K562 (cell line): ENCODE data around the gene ZNF689. TPM values are rescaled to one million over a fixed set of nuclear protein-coding genes. Genes with fewer than 3 reads are reported as not detected.
A peak's percentile ranks its signal among the peaks of the same experiment; 100 is the strongest.

Experiments used
- ATAC-seq: fragments of 200-7000 bp; cut with Tn5 transposase; 3 replicates; pipeline ENCODE4 v1.9.1; 2020; ENCODE audit warnings: moderate library complexity
- BruUV-seq: library from RNA; stranded (reverse); fragments of 400-500 nt; replicated peaks from 2 replicates; lab custom pipeline; 2021; lab: Mats Ljungman, UMichigan
- CTCF ChIA-PET: fragments of 300-600 bp; formaldehyde crosslinking; extraction: SDS; loops from one replicate; lab custom pipeline; 2021; ENCODE audit warnings: low intra/inter-chr PET ratio; lab: Yijun Ruan, JAX
- POLR2A ChIA-PET: fragments of 300-600, 350-650 bp; sonication (Branson Sonifier 250); formaldehyde crosslinking; extraction: SDS; loops from one replicate; lab custom pipeline; 2021; ENCODE audit warnings: antibody characterized with exemption, inconsistent platforms; lab: Yijun Ruan, JAX
- DNase-seq, 4 experiments: peaks; one replicate each; pipeline versions ENCODE4 v3.0.0 to v3.0.0-alpha.2; 2011 to 2018; ENCODE audit warnings: low spot score in 3 of 4, mixed read lengths in 3 of 4; ENCODE audit errors: extremely low read depth in 1 of 4
- FAIRE-seq: peaks from 2 replicates; lab custom pipeline; 2011; peaks lifted over from hg19 to GRCh38; lab: Jason Lieb, UNC
- H2AFZ ChIP-seq: 2 replicates; pipeline ENCODE4 v1.6.0; 2011; ENCODE audit warnings: low read depth, low read length, control low read depth, inconsistent platforms
- H3K27ac ChIP-seq: fragments of 200-600 bp; 3 replicates; pipeline ENCODE4 v1.8.0; 2011; ENCODE audit warnings: low read depth, mild to moderate bottlenecking, control low read depth, inconsistent platforms, low read length, moderate library complexity, mixed read lengths; ENCODE audit errors: extremely low read depth
- H3K27me3 ChIP-seq, 2 experiments: fragments of 300-600 bp in 1 of 2; 2 replicates in 1 of 2; 3 replicates in 1 of 2; pipeline versions ENCODE4 v1.6.0 to v1.8.0; 2011; ENCODE audit warnings: inconsistent platforms in 2 of 2, low read length in 2 of 2, mild to moderate bottlenecking in 1 of 2, mixed read lengths in 1 of 2, moderate library complexity in 1 of 2; ENCODE audit not compliant: control insufficient read depth in 2 of 2, insufficient read depth in 2 of 2
- H3K36me3 ChIP-seq: fragments of 300-600 bp; 3 replicates; pipeline ENCODE4 v1.8.0; 2011; ENCODE audit warnings: mild to moderate bottlenecking, low read length, inconsistent platforms; ENCODE audit not compliant: control insufficient read depth, insufficient read depth
- H3K4me1 ChIP-seq, 2 experiments: fragments of 200-600 bp in 1 of 2; replicated peaks in 1 of 2; 2 replicates in 1 of 2; 3 replicates in 1 of 2; pipeline versions ENCODE4 v1.5.1 to v1.8.0; 2011; ENCODE audit warnings: inconsistent platforms in 2 of 2, low read length in 2 of 2, mild to moderate bottlenecking in 1 of 2, mixed read lengths in 1 of 2, moderate library complexity in 1 of 2; ENCODE audit not compliant: control insufficient read depth in 2 of 2, insufficient read depth in 2 of 2
- H3K4me2 ChIP-seq: 2 replicates; pipeline ENCODE4 v1.6.1; 2011; ENCODE audit warnings: low read length, control low read depth, inconsistent platforms, mixed read lengths; ENCODE audit not compliant: insufficient read depth
- H3K4me3 ChIP-seq: fragments of 200-600 bp; sonication (generic), shearing (Covaris generic); 2 replicates; pipeline ENCODE4 v1.5.1; 2016; ENCODE audit warnings: control low read depth, inconsistent platforms
- H3K79me2 ChIP-seq: fragments of 200-600 bp; 3 replicates; pipeline ENCODE4 v1.8.0; 2011; ENCODE audit warnings: low read length, inconsistent platforms; ENCODE audit not compliant: control insufficient read depth, insufficient read depth
- H3K9ac ChIP-seq, 2 experiments: 2 replicates each; pipeline versions ENCODE4 v1.6.0 to v1.6.1; 2011; ENCODE audit warnings: low read depth in 2 of 2, low read length in 2 of 2, control low read depth in 1 of 2, inconsistent platforms in 1 of 2, mild to moderate bottlenecking in 1 of 2, mixed read lengths in 1 of 2; ENCODE audit not compliant: insufficient read depth in 1 of 2
- H3K9me1 ChIP-seq: one replicate; pipeline ENCODE4 v1.6.0; 2011; ENCODE audit warnings: inconsistent platforms, mild to moderate bottlenecking, low read length, moderate library complexity; ENCODE audit not compliant: control insufficient read depth, insufficient read depth
- H3K9me3 ChIP-seq: replicated peaks from 2 replicates; pipeline ENCODE4 v1.5.1; 2011; ENCODE audit warnings: low read depth, low read length, inconsistent platforms; ENCODE audit not compliant: control insufficient read depth, insufficient read depth
- H4K20me1 ChIP-seq: replicated peaks from 2 replicates; pipeline ENCODE4 v1.6.1; 2011; ENCODE audit warnings: low read length, inconsistent platforms, mixed read lengths; ENCODE audit not compliant: control insufficient read depth, insufficient read depth
- CBFB ChIP-seq: sonication (generic); formaldehyde crosslinking; IDR thresholded peaks from 2 replicates; pipeline ENCODE4 v1.4.0; 2020; ENCODE audit warnings: mild to moderate bottlenecking, missing genetic modification reagents
- EP300 ChIP-seq: IDR thresholded peaks from 2 replicates; pipeline ENCODE4 v1.6.1; 2012; ENCODE audit warnings: low read length, improper control_type of control experiment
- FIP1L1 ChIP-seq: fragments of 200-400 bp; formaldehyde crosslinking; IDR thresholded peaks from 2 replicates; pipeline ENCODE4 v1.6.1; 2018; ENCODE audit warnings: mild to moderate bottlenecking, low read depth, low read length; ENCODE audit not compliant: poor library complexity, severe bottlenecking
- GATA2 ChIP-seq: sonication (generic); formaldehyde crosslinking; IDR thresholded peaks from 2 replicates; pipeline ENCODE4 v1.4.0; 2020; ENCODE audit warnings: mild to moderate bottlenecking, missing genetic modification reagents
- NCOA2 ChIP-seq, 2 experiments: fragments of 450-650 bp; IDR thresholded peaks; 2 replicates each; pipeline ENCODE4 v1.6.1; 2018; ENCODE audit warnings: mild to moderate bottlenecking in 2 of 2, moderate library complexity in 1 of 2; ENCODE audit not compliant: partially characterized antibody in 2 of 2
- NFIC ChIP-seq: fragments of 450-650 bp; IDR thresholded peaks from 2 replicates; pipeline ENCODE4 v1.6.1; 2017; ENCODE audit warnings: mild to moderate bottlenecking, inconsistent platforms
- NR2C1 ChIP-seq, 2 experiments: fragments of 450-650 bp; IDR thresholded peaks; 2 replicates each; pipeline ENCODE4 v1.6.1; 2017; ENCODE audit warnings: mild to moderate bottlenecking in 2 of 2, antibody characterized with exemption in 1 of 2, inconsistent platforms in 1 of 2, missing compliant biosample characterization in 1 of 2, missing genetic modification characterization in 1 of 2
- PHB2 ChIP-seq: fragments of 450-650 bp; IDR thresholded peaks from 2 replicates; pipeline ENCODE4 v1.6.1; 2017; ENCODE audit warnings: low read depth
- SMARCA5 ChIP-seq: fragments of 450-650 bp; IDR thresholded peaks from 2 replicates; pipeline ENCODE4 v1.6.1; 2016
- STAG1 ChIP-seq: sonication (generic); formaldehyde crosslinking; IDR thresholded peaks from 2 replicates; pipeline ENCODE4 v1.5.0; 2020; ENCODE audit warnings: missing genetic modification reagents, borderline replicate concordance
- TEAD4 ChIP-seq, 2 experiments: sonication (generic) in 1 of 2; formaldehyde crosslinking in 1 of 2; IDR thresholded peaks; 2 replicates each; pipeline versions ENCODE4 v1.6.1 to v1.8.0; 2012 to 2022; ENCODE audit warnings: borderline replicate concordance in 1 of 2, inconsistent platforms in 1 of 2, low read length in 1 of 2, mild to moderate bottlenecking in 1 of 2, missing genetic modification reagents in 1 of 2
- ZNF184 ChIP-seq: sonication (generic); formaldehyde crosslinking; IDR thresholded peaks from 2 replicates; pipeline ENCODE4 v1.5.0; 2020; ENCODE audit warnings: missing genetic modification reagents
- WGBS: fragments of 100-300 bp; shearing (Covaris generic); methylation state at CpG from one replicate; pipeline ENCODE4 v1.1.6; 2016; ENCODE audit warnings: low coverage, mixed read lengths; ENCODE audit not compliant: insufficient coverage; ENCODE audit errors: missing lambda C conversion rate; 5-methylcytosine and 5-hydroxymethylcytosine counted together
- in situ Hi-C: fragments of 300-500 bp; cut with MboI; formaldehyde crosslinking; loops from 4 replicates; pipeline ENCODE4 v1.15.0; 2018; ENCODE audit warnings: inconsistent platforms, mixed read lengths
- intact Hi-C: fragments of 100-400 bp; cut with micrococcal nuclease; formaldehyde crosslinking; loops from 2 replicates; pipeline ENCODE4 v1.14.2; 2022
- polyA plus RNA-seq, 8 experiments: library from polyadenylated mRNA; depleted of rRNA in 4 of 8; stranded (reverse) in 5 of 8; unstranded in 3 of 8; fragments of >200 nt; fragmentation: Nextera tagmentation in 2 of 8; fragmentation: Illumina TruSeq in 1 of 8; extraction: Ambion mirVana in 2 of 8; extraction: Trizol in 1 of 8; gene quantifications; 2 replicates each; pipeline versions ENCODE4 v1.2.1 to v1.2.3, GENCODE V29; 2011 to 2014; ENCODE audit warnings: inconsistent platforms in 1 of 8, missing spikeins in 1 of 8
- total RNA-seq, 7 experiments: library from RNA; depleted of rRNA in 6 of 7; stranded (reverse); fragments of >200 nt in 6 of 7; fragmentation: Illumina TruSeq in 2 of 7; extraction: Trizol in 2 of 7; gene quantifications; 2 replicates each; pipeline versions ENCODE4 v1.2.1 to v1.2.3, GENCODE V29; 2011 to 2021; ENCODE audit warnings: low replicate concordance in 1 of 7
- TF ChIP-seq, protein P1 (sequence below): fragments of 150-350 bp; IDR thresholded peaks from 2 replicates; pipeline ENCODE4 v1.6.1; 2014; ENCODE audit warnings: low read depth, mild to moderate bottlenecking, low read length, borderline replicate concordance
- TF ChIP-seq, protein P2 (sequence below): sonication (generic); formaldehyde crosslinking; IDR thresholded peaks from 2 replicates; pipeline ENCODE4 v1.8.1; 2023; ENCODE audit warnings: mild to moderate bottlenecking, missing genetic modification reagents

Gene ZNF689
- total and polyA plus RNA-seq, 9 of the 15 experiments (the other 6 are each of a cell fraction or from before 2014, with no cell fraction given): 5.4 to 15.4 (median 10.8) TPM

DNA sequence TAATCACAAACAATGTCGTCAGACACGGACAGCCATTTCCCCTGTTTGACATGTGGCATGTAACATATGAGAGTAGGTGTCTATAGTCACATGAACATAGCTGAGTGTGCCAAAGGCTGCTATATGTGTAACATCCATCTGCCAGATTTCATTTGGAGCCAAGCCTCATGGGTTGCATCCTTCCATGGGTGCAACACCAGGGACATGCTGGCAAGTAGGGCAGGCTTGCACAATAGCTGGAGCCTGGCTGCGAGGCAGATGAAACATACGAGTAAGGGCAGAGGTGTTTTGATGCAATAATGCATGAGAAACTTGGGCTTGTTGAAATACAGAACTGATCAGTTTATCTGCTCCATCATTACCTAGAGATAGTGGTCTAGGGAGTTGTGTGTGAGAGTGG lies 9.0 kb upstream of the ZNF689 start (continued):
- TF ChIP-seq, protein P1, sequence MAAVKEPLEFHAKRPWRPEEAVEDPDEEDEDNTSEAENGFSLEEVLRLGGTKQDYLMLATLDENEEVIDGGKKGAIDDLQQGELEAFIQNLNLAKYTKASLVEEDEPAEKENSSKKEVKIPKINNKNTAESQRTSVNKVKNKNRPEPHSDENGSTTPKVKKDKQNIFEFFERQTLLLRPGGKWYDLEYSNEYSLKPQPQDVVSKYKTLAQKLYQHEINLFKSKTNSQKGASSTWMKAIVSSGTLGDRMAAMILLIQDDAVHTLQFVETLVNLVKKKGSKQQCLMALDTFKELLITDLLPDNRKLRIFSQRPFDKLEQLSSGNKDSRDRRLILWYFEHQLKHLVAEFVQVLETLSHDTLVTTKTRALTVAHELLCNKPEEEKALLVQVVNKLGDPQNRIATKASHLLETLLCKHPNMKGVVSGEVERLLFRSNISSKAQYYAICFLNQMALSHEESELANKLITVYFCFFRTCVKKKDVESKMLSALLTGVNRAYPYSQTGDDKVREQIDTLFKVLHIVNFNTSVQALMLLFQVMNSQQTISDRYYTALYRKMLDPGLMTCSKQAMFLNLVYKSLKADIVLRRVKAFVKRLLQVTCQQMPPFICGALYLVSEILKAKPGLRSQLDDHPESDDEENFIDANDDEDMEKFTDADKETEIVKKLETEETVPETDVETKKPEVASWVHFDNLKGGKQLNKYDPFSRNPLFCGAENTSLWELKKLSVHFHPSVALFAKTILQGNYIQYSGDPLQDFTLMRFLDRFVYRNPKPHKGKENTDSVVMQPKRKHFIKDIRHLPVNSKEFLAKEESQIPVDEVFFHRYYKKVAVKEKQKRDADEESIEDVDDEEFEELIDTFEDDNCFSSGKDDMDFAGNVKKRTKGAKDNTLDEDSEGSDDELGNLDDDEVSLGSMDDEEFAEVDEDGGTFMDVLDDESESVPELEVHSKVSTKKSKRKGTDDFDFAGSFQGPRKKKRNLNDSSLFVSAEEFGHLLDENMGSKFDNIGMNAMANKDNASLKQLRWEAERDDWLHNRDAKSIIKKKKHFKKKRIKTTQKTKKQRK: no peak
- no peak for TF ChIP-seq CBFB
- TF ChIP-seq GATA2 (CRISPR knock-in tag): no peak

DNA sequence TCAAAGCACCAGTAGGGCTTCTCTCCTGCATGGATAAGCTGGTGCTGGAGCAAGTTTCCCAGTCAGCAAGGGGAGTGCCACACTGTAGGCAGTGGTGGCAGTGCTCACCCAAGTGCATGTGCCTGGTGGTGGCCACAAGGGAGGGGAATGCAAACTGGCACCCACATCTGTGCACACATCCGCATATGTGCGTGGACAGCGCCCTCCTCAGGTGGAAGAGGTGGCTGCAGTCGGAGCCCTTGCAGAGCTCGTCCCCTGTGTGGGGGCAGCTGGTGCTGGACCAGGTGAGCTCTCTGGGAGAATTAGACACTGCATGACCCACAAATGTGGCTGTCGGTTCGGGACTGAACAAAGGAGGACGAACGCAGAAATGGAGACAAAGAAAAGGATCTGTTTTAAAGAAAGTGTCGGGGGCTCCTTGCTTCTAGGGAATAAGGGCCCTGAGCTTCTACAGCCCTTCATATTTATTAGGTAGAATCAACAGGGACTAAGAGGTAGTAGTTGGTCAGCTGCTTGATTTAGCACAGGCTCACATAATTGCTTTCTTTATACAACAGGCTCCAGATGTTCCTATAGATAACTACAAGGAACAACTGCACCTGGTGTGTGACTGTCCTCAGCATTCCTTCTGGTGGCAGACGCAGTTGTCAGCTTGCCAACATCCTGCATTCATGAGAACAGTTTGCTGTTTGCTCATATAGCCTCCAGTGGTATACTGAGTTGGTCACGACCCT lies 5.3 kb upstream of the ZNF689 start:
- FAIRE-seq: no peak
- H3K9ac ChIP-seq: no peak overlapping the region
- TF ChIP-seq, protein P2, sequence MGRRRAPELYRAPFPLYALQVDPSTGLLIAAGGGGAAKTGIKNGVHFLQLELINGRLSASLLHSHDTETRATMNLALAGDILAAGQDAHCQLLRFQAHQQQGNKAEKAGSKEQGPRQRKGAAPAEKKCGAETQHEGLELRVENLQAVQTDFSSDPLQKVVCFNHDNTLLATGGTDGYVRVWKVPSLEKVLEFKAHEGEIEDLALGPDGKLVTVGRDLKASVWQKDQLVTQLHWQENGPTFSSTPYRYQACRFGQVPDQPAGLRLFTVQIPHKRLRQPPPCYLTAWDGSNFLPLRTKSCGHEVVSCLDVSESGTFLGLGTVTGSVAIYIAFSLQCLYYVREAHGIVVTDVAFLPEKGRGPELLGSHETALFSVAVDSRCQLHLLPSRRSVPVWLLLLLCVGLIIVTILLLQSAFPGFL (CRISPR knock-in tag): no peak
- TF ChIP-seq STAG1 (CRISPR knock-in tag) (0 out of 2 replicates have a peak, but pooled peaks have one; percentile 44), NR2C1 (IDR thresholded peaks at IDR 0.05) (no peak), NR2C1 (tag; IDR thresholded peaks at IDR 0.05) (no peak), SMARCA5 (no peak), NCOA2 (IDR thresholded peaks at IDR 0.05; ENCODE audit: partially characterized antibody in 2 of 2) (no peak), PHB2 (no peak), NFIC (peak; percentile 51), EP300 (no peak), FIP1L1 (no peak), ZNF184 (no peak), TEAD4 (IDR thresholded peaks at IDR 0.05; ENCODE audit: low read length) (peak; percentile 28; the same call in 1 of the 2 replicates), TEAD4 (CRISPR knock-in tag; IDR thresholded peaks at IDR 0.05; ENCODE audit: borderline replicate concordance) (no peak)

More for the DNA sequence above, 5.3 kb upstream of the ZNF689 start:
- DNase-seq: peak; percentile 18 to 48 (median 33)
- in situ Hi-C loops: no loop called here
- Histone ChIP-seq H3K4me3 (no peak overlapping the region), H4K20me1 (no peaks in the 10 kb centered on the region), H3K4me2 (no peak overlapping the region), H3K9me1 (no peaks in the 10 kb centered on the region), H3K79me2 (no peaks in the 10 kb centered on the region), H2AFZ (no peak overlapping the region), H3K27me3 (no peaks in the 10 kb centered on the region), H3K36me3 (no peaks in the 10 kb centered on the region), H3K9me3 (peaks cover 9% of the 10 kb centered on the region), H3K27ac (no peak overlapping the region), H3K4me1 (peaks cover 2 to 8% of the 10 kb centered on the region in 2 experiments; a peak in 4 of 5 replicates)
- ATAC-seq: peak; percentile 79
- BruUV-seq: no TSS peak
- CTCF ChIA-PET: no interaction called here
- 61% methylated on average over 11 of the region's 12 CpGs for WGBS
- POLR2A ChIA-PET: interaction anchor here (0.6 to 1.3 kb wide), 8 partner anchors 12 to 539 kb away, joined by 3 to 4 read pairs (median 3); partner anchors contain the start of genes PPP4C, SEPTIN1 and ZNF785
- intact Hi-C loops: no loop called here
